ENCODE results near the gene MRM2.

Gene MRM2

DNA sequence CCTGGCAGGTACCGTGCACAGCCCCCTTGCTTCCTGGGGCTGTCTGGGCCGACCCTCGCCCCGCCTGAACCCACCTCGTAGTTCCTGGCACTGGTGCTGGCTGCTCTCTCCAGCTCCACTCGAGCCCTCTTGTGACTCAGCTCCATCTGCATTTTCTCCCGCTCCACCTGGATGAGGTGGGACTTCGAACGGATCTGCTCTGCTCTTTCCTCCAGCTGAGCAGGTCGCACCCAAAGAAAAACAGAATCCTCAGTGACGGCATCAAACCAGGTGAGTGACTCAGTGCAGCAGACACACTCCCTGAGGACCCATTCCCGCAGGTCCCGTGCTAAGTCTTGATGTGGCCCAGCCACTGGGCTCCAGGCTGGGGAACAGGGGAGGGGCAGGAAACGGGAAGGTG lies 16.7 kb downstream of the MRM2 start:
- no peak for FAIRE-seq
- no peak for DNase-seq (ENCODE audit: insufficient read length, low spot score)

DNA sequence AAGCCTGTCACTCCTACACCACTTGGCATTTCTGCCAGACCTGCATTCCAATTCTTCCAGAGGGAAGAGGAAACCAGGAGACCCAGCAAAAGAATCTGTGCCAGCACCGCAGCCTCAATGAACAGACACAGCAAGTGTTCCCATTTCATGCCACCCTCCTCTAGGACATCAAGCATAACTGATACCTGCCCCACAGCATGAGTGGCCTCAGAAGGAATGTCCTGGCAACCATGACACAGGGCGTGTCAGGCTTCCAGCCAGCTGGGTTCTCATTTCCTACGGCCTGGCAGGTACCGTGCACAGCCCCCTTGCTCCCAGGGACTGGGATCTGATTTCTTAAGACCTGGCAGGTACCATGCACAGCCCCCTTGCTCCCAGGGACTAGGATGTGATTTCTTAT lies 17.1 kb downstream of the MRM2 start:
- FAIRE-seq (peak; percentile 26), DNase-seq (ENCODE audit: insufficient read length, low spot score) (no peak)

DNA sequence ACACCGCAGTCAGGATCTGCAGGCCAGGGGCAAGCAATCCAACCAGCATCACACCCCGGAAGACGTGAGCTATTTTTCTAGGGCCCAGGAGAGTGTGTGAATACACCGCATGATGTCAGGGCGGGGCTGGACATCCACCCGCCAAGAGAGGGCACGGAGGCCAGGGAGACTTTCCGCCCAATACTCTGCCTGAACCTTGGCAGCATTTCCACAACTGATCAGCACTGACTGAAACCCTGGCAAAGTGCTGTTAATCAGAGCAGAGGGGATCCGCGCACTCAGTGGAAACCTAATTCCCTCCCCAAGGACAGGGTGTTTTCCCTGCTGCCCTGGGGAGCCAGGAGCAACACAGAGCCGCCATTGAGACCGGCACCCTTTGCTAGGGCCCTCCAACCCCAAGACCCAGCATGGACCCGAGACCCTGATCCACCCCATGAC lies 17.5 kb downstream of the MRM2 start:
- DNase-seq (ENCODE audit: insufficient read length, low spot score) (no peak), FAIRE-seq (peak; percentile 31)

DNA sequence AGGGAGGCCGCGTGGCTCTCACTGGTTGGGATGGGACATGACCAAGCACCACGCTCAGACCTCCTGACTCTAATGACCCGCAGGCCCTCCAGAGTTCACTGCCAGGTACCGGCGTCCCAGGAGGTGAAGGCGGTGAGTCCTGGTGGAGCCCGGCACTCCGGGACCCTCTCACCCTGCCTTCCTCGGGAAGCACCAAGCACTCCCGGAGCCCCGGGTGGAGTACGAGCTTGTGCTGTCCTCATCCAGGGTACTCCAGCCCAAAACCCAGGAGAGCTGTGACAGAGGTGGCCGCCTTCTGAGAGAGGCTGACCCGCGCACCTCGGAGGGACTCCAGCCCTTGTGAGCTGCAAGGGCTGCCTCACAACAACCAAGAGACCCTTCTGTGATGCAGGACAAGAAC lies 18.7 kb downstream of the MRM2 start:
- FAIRE-seq (no peak), DNase-seq (ENCODE audit: insufficient read length, low spot score) (no peak)

DNA sequence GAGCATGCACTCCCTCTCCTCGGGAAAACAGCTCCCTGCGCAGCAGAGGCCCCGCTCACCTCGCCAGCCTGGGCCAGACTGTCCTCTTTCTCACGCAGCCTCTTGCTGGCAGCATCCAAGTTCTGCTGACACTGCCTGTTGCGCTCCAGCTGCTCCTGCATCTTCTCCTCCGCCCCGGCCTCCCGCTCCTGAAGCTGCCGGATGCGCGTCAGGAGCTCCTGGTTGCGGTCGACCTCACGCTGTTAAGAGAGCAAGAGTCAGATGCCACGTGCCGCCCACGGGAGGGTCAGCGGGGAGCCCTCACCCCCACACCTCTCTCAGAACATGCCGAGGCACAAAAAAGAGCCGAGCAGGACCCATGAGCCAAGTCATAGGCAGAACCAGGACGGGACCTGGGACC lies 19.5 kb downstream of the MRM2 start:
- FAIRE-seq (no peak), DNase-seq (ENCODE audit: insufficient read length, low spot score) (no peak)

DNA sequence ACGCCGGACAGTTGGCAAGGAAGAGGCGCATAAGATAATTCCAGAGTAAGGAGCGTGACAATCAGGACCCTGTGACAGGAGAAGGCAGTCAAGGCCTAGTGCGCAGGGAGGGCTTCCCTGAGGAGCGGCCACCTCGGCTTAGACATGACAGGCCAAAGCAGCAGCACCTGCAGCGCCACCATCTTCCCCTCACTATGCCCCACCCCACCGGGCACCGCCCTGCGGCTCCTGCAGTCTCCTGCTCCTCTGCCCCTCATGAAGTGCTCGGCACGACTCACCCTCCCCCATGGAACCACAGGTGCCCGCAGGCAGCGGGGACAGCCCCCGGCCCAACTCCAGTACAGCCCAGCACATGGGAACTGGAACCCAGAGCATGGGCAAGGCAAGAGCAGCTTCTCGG lies 21.1 kb downstream of the MRM2 start:
- FAIRE-seq (no peak), DNase-seq (ENCODE audit: insufficient read length, low spot score) (no peak)

DNA sequence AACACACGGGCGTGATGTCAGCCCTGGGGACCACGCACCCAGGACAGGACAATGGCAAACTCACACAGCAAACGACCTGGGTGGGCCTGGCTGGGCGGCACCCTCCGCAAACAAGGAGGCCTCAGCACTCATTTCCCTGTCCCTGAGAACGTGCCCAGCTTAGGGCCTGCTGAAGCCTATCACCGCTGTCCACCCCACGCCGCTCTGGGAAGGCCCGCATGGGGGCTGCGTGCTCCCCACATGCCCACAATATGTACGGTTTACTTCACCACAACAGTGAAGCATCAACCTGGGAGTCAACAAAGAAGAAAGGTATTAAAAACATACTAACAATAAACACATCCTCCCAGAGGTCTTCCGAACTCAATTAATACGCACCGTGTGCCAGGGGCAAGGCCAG lies 21.5 kb downstream of the MRM2 start:
- FAIRE-seq, result no peak
- no peak for DNase-seq (ENCODE audit: insufficient read length, low spot score)

DNA sequence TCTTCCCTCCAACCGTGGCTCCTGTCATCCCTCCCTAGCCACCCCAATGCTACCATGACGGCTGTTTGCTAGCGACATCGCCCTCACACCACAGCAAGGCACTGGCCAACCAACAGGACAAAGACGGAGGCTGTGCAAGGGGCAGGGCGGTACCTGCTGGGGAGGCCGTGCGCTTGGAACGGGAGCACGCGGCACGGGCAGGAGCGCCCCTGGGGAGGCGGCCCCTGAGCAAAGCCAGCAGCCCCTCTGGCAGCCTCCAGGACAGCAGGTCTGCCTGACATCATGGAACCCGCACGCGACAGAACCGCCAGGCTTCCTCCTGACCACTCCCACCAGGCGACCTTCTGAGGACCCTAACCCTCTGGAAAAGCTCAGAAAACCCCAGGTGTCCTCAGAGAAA lies 22.0 kb downstream of the MRM2 start:
- DNase-seq (ENCODE audit: insufficient read length, low spot score), result no peak
- no peak for FAIRE-seq

DNA sequence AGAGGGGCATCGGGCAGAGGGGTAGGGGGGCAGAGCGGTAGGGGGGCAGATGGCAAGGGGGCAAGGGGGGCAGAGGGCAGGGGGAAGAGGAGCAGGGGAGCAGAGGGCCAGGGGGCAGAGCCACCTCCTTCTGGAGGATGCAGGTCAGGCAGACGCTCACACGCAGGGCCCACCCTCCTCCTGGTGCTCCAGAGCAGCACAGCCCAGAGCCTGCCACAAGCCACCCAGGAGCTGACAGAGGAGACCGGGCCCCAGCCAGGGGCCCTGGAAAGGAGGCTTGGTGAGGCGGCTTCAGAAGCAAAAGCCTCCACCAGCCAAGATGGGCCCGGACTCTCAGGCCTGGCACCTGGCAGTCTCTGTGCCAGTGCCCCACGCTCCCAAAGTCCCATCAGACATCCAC lies 22.4 kb downstream of the MRM2 start:
- DNase-seq (ENCODE audit: insufficient read length, low spot score) (no peak), FAIRE-seq (no peak)

DNA sequence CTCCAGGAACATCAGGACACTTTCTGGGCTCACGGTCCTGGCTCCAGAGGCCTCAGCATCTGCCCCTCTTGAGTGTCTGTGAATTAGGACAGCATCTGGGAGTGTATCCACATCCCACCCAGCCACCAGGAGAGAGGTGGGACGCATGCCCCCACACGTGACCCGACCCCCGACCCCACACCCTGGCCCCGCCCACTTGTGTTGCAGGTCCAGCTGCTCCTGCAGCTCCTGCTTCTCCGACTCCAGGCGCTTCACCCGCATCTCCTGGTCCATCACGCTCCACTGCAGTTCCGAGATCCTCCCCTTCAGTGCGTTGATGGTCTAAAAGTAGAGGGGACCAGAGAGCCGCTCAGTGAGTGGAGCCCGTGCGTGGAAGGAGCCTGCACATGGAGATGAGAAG lies 22.9 kb downstream of the MRM2 start:
- DNase-seq (ENCODE audit: insufficient read length, low spot score), result no peak
- FAIRE-seq, result no peak

DNA sequence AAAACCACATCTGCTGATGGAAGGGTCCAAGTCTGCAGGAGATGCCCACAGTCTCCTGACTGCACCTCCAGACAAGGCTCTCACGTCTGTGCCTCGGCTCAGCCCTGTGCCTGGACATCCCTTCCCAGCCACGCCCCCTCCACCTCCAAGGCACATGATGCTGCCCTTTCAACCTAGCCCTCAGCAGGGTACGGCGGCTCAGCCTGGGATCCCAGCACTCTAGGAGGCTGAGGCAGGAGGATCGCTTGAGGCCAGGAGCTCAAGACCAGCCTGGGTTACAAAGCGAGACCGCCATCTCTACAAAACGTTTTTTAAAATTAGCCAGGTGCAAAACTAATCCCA lies 23.6 kb downstream of the MRM2 start:
- DNase-seq (ENCODE audit: insufficient read length, low spot score), result no peak
- no peak for FAIRE-seq

DNA sequence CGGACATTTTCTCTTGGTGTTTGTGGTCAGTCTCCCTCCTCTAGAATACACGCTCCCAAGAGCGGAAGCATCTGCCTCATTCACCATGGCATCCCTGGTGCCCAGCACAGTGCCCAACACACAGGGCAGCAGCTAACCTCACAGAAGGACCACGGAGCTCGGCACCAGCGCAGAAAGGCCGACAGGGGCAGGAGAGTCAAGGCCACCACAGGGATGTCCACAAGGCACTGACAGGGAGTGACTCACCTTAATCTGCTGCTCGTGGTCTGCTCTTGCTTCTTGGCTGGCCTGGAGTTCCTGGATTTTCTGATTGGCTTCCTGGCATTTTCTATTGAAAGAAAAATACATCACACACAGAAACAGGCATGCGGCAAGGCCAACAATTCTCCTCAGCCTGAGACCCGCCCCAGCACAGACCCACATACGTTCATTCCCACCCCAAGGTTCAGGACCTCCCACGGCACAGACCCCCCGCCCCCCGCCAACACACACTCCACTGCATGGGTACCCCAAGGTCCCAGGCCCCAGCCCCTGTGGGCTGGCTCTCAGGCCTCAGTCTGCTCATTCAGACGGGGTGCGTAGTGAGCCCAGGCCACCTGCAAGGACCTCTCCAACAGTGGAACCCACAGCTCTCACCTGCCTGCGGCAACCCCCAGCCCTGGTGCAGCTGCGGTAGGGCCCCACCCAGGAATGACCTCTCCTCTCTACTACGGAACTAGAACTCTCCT lies 24.1 kb downstream of the MRM2 start:
- FAIRE-seq, result no peak

DNA sequence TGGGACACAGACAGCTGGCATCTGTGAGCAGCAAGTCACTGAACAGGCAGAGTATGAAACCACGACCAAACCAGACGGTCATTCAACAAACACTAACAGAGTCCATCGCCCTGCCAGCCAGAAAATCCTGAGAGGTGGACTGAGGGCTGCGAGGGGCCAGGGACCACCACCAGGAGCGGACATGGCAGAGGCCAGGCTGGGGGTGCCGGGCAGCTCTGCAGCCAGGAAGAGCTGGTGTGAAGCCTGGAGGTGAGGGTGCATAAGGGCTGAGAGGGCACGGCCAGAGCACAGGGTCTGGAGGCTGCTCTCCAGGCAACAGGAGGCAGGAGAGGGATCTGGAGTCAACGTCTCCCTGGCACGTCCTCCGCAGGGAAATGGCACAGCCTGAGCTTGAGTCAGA lies 24.8 kb downstream of the MRM2 start:
- FAIRE-seq (no peak), DNase-seq (ENCODE audit: insufficient read length, low spot score) (no peak)

More for the DNA sequence above, 24.1 kb downstream of the MRM2 start:
- DNase-seq (ENCODE audit: insufficient read length, low spot score), result no peak

DNA sequence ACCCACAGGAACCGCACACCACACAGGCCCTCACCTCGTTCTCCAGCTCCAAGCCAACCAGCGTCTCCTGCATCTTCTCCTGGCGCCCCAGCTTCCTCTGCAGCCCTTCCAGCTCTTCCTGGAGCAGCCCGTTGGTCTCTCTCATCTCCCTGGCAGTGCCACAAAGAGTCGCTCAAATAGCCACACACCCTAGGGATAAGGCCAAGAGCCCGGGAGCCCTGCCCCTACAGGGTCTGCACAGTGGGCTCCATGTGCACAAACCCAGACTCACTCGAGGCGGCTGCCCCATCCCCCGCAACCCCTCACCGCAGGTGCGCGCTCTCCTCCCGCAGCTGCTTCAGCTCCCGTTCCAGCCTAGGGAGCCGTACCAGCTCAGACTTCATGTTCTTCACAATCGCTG lies 26.2 kb downstream of the MRM2 start:
- FAIRE-seq (no peak), DNase-seq (ENCODE audit: insufficient read length, low spot score) (no peak)

DNA sequence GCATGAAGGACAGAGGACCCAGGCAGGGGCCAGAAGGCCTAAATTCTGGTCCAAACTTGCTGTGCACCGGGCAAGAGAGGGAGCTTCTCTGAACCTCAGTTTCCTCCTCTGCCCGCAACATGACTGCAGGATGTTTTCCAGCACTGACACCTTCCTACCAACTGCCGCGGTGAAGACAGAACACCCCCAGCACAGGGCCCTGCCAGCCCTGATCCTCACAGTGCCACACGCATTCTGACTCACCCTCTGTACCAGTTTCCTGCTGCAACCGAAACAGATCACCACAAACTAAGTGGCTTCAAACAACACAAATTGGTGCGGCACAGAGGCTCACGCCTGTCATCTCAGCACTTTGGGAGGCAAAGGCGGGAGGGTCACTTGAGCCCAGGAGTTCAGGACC lies 27.4 kb downstream of the MRM2 start:
- no peak for DNase-seq (ENCODE audit: insufficient read length, low spot score)
- FAIRE-seq, result no peak

DNA sequence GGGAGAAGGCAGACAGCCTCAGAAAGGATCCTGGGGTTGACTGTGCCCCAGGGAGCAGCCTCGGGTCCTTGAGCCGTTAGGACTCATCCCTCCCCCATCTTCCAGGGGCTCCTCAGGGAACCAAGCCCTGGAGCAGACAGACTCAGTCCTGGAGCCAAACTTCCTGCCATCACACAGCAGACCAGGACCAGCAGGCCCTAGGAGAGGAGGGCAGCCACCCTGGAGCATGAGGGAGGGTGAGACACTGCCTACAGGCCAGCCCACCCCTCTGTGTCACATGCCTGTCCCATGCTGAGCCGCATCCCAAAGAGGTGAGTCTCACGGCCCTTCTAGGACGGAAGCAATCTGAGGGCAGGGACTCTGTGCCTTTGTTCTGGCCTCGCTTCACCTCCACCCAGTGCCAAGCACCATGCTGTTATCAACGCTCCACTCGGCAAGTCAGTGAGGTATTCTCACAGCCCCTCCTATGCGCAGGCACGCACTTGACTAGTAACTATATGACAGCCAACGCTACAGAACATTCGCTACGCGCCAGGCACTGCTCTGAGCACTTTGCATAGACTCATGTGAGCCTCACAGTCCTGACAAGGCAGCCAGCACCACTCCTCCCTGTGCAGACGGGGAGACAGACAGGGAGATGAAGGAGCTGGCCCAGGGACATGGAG lies 28.3 kb downstream of the MRM2 start:
- FAIRE-seq (peak; percentile 77), DNase-seq (ENCODE audit: insufficient read length, low spot score) (no peak)

DNA sequence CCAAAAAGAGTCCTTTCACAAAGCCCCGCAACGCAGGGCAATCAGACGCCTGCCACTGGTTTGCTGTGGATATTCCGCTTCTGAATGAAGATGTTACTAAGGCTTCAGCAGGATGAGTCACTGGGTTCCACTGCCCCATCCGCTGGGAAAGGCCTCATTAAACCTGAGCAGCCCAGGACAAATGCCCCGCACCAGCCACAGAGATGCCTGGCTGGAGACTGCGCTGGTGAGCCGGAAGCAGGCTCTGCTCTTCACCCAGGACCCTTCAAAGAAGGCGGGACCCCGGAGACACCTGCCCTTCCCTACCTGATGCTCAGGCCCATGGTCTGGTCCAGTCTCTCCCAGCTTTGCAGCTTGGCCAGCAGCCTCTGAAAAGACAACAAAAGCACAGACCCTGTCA lies 29.1 kb downstream of the MRM2 start:
- DNase-seq (ENCODE audit: insufficient read length, low spot score), result no peak
- FAIRE-seq, result no peak

DNA sequence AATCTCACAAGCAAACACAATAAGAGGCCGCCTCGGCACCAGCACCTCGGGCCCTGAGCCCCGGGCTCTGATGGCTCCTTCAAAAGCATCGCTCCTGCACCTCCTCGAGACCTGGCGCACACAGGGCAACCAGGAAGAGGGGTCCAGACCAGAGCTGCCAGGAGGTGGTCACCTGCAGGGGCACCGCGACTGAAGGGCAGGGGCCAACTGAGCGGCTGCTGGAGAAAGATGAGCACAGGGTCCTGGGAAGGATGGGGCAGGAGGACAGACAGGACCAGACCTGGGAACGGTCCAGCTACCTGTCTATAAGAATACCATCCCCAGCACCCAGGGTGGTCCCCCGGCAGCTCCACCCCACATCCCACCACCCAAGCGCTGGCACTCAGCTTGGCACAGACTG lies 30.1 kb downstream of the MRM2 start:
- DNase-seq (ENCODE audit: insufficient read length, low spot score), result no peak
- no peak for FAIRE-seq

DNA sequence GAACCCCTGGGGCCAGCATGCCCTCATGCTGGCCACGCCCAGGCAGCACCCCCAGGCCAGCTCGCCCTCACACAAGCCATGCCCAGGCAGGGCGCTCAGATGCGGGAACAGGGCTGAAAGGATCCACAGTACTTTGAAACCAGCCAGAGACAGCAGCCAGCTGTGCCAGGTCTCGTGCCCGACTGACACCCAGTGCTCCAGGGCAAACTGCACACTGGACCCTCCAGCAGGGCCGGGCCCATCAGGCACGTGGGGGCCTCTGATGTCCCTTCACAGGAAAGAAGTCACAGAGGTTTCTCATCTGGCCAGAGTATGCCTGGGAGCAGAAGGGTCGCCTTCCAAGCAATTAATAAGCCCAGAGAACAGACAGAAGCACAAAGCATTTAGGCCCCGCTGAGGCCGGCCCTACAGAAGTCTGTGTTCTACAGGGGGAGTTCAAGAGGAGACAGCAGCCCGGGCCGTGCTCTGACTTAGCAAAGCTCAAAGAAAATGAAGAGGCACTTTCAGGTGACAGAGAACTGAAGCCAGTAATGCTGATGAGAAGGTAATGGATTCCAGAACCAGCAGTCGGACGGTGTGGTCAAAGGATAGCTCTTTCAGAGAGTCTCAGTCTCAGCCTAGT lies 30.6 kb downstream of the MRM2 start:
- DNase-seq (ENCODE audit: insufficient read length, low spot score) (no peak), FAIRE-seq (no peak)

DNA sequence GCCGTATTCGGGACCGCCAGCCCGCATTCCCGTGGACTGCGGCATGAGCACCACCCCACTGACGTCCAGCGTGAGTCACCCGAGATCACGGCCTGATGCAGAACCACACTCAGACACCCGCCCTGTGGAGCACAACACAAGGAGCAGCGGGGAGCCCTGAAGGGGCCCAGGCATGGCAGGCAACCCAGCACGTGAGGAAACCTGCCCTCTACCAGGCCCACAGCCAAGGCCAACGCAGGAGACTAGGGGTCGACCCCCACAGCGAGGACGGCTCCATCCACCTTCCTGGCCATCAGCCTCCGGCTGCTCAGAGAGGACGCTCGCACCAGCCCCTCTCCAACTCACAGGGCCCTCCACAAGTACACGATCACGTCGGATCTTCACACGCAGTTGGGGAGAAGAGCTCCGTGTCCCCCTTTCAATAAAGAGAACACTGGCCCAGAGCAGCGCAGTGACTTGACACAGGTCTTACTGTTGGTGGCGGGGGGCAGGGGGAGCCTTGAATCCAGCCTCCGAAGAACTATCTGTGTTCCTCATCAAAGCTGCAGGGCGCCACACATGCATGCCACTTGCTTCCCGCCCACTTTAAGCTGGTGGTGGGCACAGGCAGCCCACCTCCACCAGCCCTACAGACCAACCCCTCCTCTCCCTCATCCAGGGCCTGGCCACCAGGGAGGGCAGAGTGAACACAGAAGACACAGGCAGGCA lies 31.3 kb downstream of the MRM2 start:
- FAIRE-seq (no peak), DNase-seq (ENCODE audit: insufficient read length, low spot score) (no peak)

DNA sequence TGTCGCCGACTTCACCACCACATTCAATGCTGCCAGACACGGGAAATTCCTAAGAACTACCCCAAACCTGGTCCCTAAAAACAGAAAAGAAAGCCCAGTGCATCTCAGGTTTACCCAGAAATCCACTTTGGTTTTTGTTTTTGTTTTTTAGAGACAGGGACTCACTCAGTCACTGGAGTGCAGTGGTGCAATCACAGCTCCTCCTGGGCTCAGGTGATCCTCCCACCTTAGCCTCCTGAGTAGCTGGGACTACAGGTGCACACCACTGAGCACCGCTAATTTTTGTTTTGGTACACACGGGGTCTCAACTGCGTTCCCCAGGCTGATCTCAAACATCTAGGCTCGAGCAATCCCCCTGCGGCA lies 32.1 kb downstream of the MRM2 start:
- FAIRE-seq (no peak), DNase-seq (ENCODE audit: insufficient read length, low spot score) (no peak)

Data from HTR-8/SVneo (cell line).